GM21381 (cell line): ENCODE measurements around the gene ZCCHC14.
"Not testable (repeated sequence)": the region's sequence is repeated elsewhere in the genome, so short reads cannot be mapped to it uniquely, and the experiment has no call there.

Experiments used
- ATAC-seq: cut with Tn5 transposase; IDR thresholded peaks from one replicate; pipeline ENCODE4 v1.9.1; 2021; ENCODE audit warnings: mild to moderate bottlenecking, moderate library complexity; ENCODE audit not compliant: unreplicated experiment

The ZCCHC14 gene

DNA sequence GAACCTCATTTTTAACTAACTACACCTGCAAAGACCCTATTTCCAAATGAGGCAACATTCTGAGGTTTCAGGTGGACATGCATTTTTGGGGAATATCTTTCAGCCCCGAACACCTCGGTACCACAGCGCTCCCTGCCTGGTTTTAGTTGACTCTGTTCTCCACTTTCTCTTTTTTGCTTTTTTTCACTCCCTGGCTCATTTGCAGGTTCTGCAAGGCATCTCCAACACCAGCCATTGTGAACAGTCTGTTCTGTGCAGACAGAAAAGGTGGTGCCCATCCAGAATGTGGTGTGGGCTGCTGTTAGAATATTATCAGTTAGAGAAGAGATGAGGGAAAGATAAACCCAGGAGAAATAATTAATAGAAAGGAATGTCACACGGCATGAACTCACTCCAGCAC lies 32.5 kb upstream of the ZCCHC14 start:
- no peak for ATAC-seq

DNA sequence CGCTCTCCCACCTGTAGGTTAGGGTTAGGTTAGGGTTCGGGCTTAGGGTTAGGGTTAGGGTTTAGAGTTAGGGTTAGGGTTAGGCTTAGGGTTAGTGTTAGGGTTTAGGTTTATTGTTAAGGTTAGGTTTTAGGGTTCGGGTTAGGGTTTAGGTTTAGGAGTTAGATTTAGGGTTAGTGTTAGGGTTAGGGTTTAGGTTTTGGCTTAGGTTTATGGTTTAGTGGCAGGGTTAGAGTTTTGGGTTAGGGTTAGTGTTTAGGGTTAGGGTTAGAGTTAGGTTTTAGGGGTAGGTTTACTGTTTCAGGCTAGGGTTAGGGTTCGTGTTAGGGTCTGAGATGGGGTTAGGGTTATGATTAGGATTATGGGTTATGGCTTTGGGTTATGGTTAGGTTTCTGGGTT lies 31.6 kb upstream of the ZCCHC14 start:
- no peak for ATAC-seq

- ATAC-seq, result not testable (repeated sequence)
Measured at GRCh38 chr16:87523605-87524004, 30.8 kb upstream of the ZCCHC14 start.

GRCh38 chr16:87521764-87522163 lies 28.9 kb upstream of the ZCCHC14 start:
- ATAC-seq, result not testable (repeated sequence)

GRCh38 chr16:87519170-87519569 lies 26.3 kb upstream of the ZCCHC14 start:
- not testable (repeated sequence) for ATAC-seq

GRCh38 chr16:87518430-87519051 lies 25.7 kb upstream of the ZCCHC14 start:
- not testable (repeated sequence) for ATAC-seq

GRCh38 chr16:87517610-87518429 lies 25.0 kb upstream of the ZCCHC14 start:
- not testable (repeated sequence) for ATAC-seq

DNA sequence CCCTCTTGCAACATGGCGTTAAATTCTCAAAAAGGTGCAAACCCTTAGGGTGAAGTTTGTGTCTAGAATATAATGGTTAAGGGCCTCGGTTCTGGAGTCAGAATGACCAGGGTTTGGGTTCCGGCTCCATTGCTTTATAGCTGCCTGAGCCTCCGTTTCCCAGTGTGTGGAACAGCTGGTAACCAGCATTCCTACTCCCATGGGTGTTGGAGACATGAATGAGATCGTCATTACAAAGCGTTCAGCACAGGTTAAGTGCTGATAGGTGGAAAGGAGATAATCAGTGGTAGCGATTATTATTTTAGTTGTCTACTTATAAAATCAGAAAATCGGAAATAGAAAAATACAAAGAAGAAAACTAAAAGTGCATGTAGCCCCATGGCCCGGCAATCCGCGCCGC lies 23.5 kb upstream of the ZCCHC14 start:
- ATAC-seq, result no peak

DNA sequence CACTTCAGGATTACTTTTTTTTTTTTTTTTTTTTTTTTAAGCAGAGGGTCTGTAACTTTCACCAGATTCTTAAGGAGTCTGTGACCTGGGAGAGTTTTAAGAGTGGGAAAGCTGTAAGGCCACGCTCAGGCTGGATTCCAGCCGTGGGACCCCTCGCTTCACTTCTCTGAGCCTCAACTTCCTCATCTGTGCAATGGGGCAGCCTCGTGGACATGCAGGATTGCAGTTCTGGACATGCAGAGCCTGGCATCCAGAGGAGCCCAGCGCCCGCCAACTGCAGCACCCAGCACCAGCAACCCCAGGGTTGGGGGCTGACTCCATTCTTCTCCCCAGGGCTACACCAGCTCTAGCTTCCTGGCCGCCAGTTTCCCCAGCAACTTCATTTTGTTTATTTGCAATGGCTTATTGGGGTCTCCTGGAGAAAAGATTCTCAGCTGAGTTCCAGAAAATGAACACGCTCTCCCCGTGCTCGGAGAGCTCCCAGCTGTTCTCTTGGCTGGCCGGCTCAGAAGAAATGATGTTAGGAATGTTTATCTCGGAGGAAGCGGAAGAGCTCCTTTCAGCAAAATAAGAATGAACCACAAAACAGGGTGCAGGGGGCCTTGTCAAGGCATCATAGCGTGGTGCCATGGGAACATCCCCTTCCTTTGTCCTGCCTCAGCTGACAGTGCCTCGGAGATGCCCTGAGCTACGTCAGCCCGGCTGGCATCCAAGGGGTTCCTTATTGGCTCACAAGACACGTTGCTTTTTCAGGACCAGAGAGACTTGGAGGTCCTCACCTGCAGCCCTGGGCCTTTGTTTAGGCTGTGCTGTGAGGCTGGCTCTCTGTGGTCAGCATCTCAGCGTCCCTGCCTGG lies 22.9 kb upstream of the ZCCHC14 start:
- ATAC-seq, result no peak

DNA sequence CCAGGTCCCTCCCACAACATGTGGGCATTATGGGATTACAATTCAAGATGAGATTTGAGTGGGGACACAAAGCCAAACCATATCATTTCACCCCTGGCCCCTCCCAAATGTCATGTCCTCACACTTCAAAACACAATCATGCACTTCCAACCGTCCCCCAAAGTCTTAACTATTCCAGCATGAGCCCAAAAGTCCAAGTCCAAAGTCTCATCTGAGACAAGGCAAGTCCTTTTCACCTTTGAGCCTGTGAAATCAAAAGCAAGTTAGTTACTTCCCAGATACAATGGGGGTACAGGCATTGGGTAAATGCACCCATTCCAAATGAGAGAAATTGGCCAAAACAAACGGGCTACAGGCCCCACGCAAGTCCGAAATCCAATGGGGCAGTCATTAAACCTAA lies 17.0 kb upstream of the ZCCHC14 start:
- not testable (repeated sequence) for ATAC-seq

DNA sequence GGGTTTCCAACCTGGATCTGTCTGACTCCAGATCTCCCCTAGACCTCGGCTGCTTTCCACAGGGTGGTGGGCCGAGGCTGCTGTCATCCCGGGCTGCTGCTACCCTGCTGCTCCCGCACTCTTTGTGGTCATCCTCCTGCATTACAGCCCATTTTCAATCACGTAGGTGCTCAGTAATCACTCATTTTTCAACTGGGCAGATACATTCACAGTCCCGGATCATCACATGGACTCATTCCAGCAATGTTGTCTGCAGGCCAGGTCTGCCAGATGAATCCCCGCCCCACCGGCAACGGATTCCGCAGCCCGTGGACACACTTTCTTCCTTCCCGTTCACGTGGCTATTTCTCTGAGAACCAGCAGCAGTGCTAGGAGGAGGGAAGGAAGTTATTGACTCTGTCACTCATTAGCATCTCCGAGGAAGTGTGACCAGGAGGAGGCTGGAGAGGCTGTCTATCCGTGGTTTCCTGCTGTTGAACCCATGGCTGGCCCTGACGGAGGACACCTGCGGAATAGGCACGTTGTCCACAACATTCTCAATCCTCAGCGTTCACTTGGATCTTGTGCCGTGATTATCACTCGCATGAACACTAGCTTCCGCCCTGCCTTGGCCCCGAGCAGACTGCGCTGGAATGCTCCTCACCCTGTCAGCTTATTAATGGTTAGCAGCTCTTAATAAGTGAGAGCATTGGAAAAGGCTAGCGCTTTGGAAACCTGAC lies 14.7 kb upstream of the ZCCHC14 start:
- ATAC-seq, result no peak

- no peak for ATAC-seq
Measured at GRCh38 chr16:87506423-87507350, 13.9 kb upstream of the ZCCHC14 start.

DNA sequence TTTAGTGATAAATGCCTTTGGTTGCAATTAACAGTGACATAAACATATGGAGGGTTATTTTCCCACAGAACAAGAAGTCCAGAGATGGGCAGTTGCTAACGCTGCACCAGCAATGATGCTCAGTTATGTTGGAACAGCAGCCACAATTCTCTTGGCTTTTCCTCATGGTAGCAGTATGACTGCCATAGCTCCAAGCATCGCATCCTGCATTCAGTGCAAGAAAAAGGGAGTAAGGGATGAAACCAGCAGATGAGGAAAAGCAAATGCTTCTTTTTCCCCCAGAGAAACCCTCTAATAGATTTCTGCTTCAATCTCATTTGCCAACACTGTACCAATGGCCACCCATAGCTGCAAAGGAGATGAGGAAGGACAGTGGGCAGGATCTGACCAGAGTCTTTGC lies 13.0 kb upstream of the ZCCHC14 start:
- no peak for ATAC-seq

DNA sequence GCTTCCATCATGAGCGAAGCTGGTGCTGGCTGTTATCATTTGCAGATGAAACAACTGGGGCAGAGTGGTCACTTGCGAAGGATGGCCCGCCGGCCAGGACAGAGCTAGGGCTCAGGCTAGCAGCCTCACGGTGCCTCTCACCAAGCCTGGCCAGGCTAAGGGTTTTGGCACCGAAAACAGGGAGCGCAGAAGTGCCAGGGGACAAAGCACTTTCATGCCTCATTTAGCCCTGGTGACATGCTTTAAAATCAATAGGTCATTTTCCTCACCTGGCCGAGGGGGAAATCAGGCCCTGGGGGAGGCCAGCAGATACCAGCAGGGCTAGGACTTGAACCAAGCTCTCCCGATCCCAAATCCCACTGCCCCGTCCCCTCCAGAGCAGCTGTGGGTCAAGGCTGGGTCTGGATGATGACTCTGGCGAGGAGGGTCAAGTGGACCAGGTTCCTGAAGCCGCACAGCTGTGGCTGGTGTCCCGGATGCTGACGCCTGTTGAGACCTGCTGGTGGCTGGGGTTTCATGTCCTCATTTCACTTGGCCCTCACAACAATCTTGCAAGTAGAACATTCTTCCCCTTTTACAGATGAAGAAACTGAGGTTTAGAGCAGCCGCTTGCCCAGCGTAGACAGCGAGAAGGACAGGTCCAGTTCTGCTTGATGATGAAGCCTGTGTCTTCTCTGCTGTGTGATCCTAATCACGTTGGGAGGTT lies 10.6 kb upstream of the ZCCHC14 start:
- not testable (repeated sequence) for ATAC-seq

- ATAC-seq, result no peak
Measured at GRCh38 chr16:87502308-87502969, 9.6 kb upstream of the ZCCHC14 start.

GRCh38 chr16:87501117-87501516 lies 8.3 kb upstream of the ZCCHC14 start:
- ATAC-seq, result no peak

- no peak for ATAC-seq
Measured at GRCh38 chr16:87499189-87499486, 6.3 kb upstream of the ZCCHC14 start.

DNA sequence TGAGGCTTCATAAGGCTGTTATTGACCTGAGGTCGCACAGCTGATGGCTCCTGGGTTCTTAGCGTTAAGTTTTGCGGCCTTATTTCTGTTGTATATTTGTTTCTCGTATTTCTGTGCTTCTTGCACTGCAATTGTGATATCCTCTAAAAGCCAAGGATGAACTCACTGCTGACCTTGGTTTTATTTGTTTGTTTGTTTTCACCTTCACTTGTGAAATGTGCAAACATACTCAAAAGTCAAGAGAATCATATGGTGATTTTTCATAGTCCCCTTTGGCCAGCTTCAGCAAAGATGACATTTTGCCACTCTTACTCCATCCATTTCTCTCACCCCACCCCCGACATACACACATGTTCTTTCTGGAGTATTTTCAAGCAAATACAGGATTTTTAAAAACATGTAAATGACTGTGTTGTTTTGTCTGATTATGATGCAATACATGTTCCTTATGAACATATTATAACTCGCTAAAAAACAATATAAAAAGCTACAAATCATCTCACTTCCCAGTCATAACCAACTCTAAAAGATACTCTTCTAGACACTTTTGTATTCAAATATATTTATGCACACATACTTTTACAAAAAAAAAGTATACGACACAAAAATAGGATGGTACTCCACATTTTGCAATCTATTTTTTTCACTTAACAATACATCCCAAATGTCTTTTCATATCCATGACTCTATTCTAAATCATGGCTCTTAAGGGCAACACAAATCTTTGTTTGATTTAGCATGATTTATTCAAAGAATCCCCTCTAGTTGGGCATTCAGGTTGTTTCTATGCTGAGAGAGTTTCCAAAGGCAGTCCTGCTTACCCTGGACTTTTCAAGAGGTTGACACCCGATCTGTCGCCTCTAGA lies 5.7 kb upstream of the ZCCHC14 start:
- no peak for ATAC-seq
